Fibroblast of mammary gland (primary cell): ENCODE data around the gene KSR1.
"Not testable (repeated sequence)": the region's sequence is repeated elsewhere in the genome, so short reads cannot be mapped to it uniquely, and the experiment has no call there.

Experiments
- DNase-seq: peaks from one replicate; pipeline ENCODE4 v3.0.0-alpha.2; 2010; ENCODE audit warnings: low read depth
- H3K4me3 ChIP-seq: 2 replicates; pipeline ENCODE4 v1.5.1; 2011; ENCODE audit warnings: low read depth, mild to moderate bottlenecking, low read length, moderate library complexity; ENCODE audit not compliant: control insufficient read depth
- CTCF ChIP-seq: conservative IDR thresholded peaks from 2 replicates; pipeline ENCODE4 v1.5.1; 2011; ENCODE audit warnings: low read depth, low read length, inconsistent platforms; ENCODE audit not compliant: control insufficient read depth, insufficient read depth

The KSR1 gene

DNA sequence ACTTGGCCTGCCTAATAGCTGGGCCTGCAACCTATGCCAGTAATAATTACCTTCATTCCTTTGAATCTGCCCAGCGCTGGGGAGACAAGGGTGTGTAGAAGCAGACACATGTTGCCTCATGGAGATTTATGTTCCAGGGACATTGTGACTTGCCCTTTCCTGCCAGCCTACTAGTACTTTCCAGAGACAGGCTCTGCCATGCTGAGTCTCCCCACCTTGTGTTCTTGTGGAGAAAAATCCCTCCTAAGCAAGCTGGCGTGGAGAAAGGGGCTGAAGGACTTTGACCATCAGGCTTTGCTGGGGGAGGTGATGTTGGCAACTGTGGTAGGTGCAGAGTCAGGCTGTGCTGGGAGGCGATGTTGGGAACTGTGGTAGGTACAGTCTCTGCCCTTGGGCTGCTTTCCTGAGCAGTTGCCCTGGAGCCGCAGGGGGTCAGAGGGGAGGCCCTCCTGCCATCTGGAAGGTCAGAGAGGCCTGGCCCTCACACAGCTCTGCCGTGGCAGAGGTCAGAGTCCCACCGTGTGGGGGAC is 4.0 kb downstream of the KSR1 start:
- no peak for DNase-seq
- no peak for TF ChIP-seq CTCF

DNA sequence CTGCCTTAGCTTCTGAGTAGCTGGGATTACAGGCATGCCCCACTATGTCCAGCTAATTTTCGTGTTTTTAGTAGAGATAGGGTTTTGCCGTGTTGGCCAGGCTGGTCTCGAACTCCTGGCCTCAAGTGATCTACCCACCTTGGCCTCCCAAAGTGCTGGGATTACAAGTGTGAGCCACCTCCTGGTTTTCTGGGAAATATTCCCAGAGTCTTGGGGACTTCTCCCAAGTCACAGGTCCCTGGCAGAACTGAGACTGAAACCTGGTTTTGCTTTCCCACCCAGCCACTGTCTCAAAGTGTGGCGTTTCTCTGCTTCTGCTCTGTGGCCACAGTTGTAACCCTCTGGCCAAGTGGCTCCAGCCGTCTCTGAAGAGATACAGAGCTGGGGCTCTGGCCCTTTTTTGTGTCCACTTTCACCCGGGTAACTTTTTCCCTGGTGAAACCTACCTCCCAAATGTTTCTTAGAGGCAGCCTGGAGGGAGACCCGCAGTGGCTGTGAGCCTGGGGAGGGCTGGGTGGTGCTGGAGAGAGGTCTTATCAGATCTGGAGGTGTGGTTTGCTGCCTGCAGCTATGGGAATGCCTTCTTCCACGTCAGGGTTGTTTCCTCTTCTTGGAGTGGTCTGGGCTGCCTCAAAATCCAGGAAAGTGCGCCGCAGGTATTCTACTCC is 5.1 kb downstream of the KSR1 start:
- no peak for TF ChIP-seq CTCF
- no peak for DNase-seq
- no peak overlapping the region for H3K4me3 ChIP-seq

More for the DNA sequence above, 4.0 kb downstream of the KSR1 start:
- H3K4me3 ChIP-seq, result no peak overlapping the region

- no peak overlapping the region for H3K4me3 ChIP-seq
- no peak for DNase-seq
- no peak for TF ChIP-seq CTCF
These were observed 5.9 kb downstream of the KSR1 start for GRCh38 chr17:27462149-27462548.

GRCh38 chr17:27462714-27463113 is 6.5 kb downstream of the KSR1 start:
- H3K4me3 ChIP-seq, result no peak overlapping the region
- TF ChIP-seq CTCF, result no peak
- no peak for DNase-seq

GRCh38 chr17:27463235-27463677 is 7.0 kb downstream of the KSR1 start:
- no peak for DNase-seq
- H3K4me3 ChIP-seq, result no peak overlapping the region
- no peak for TF ChIP-seq CTCF

- H3K4me3 ChIP-seq, DNase-seq: not testable (repeated sequence)
These were observed 7.8 kb downstream of the KSR1 start for GRCh38 chr17:27464019-27464418.

- H3K4me3 ChIP-seq, result no peak overlapping the region
- no peak for DNase-seq
- TF ChIP-seq CTCF, result no peak
These were observed 8.2 kb downstream of the KSR1 start for GRCh38 chr17:27464431-27464830.

DNA sequence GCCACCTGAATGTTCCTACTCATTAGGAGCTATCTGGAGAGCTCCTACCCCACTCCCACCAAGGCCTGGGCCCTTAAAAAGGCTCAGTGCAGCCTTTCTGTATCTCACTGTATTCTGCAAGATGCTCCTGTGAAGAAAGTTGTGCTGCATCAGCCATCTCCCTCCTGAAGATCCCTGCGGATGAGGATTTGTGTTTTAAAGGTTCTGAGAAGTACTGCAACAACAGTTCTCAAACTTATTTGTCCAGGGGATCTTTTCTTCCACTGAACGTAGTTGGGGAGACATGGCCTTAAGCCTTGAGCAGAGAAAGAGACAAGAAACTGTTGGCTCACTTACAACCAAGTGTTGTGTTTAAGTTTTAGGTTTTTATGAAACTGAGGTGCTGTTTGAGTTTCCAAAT is 9.6 kb downstream of the KSR1 start:
- H3K4me3 ChIP-seq, DNase-seq: not testable (repeated sequence)
